HG03439 (cell line): Measurements from ENCODE around the gene PTPDC1.
"Not testable (repeated sequence)": the region's sequence is repeated elsewhere in the genome, so short reads cannot be mapped to it uniquely, and the experiment has no call there.

ENCODE experiments used
- ATAC-seq: cut with Tn5 transposase; IDR thresholded peaks from one replicate; pipeline ENCODE4 v1.9.1; 2021; ENCODE audit warnings: mild to moderate bottlenecking, moderate library complexity; ENCODE audit not compliant: unreplicated experiment

The PTPDC1 gene

GRCh38 chr9:94086486-94087345 lies 2.5 kb downstream of the PTPDC1 start:
- no peak for ATAC-seq

GRCh38 chr9:94094219-94095145 lies 10.2 kb downstream of the PTPDC1 start:
- not testable (repeated sequence) for ATAC-seq

- no peak for ATAC-seq
Observed at GRCh38 chr9:94096819-94097577, 12.7 kb downstream of the PTPDC1 start.

- ATAC-seq: no peak
Observed at GRCh38 chr9:94097788-94098414, 13.6 kb downstream of the PTPDC1 start.

GRCh38 chr9:94100152-94100879 lies 16.1 kb downstream of the PTPDC1 start:
- ATAC-seq: no peak

DNA sequence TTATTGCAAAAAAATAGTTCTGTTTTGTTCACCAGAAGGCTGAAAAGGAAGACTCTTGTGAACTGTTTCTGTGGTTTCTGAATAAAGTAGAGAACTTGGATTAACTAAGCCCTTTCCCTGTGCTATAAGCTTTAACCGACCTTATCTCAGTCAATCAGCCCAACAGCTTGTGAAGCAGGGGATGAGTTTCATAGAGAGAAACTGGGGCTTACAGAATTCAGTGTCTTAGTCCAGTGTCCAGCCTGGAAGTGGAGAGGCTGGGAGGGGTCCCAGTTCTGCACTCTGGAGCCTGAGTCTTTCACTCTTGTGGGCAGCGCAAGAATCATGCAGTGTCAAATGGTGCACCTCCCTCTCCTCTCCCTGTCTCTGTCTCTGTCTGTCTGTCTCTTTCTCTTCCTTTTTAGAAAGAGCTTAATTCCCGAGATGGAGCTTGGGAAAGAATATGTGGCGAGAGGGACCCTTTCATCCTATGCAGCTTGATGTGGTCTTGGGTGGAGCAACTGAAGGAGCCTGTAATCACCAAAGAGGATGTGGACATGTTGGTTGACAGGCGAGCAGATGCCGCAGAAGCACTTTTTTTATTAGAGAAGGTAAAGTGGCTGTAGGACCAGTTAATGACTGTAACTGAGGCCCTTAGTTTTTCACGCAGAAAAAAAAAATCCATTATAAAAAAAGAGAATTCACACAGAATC lies 17.0 kb downstream of the PTPDC1 start:
- no peak for ATAC-seq

DNA sequence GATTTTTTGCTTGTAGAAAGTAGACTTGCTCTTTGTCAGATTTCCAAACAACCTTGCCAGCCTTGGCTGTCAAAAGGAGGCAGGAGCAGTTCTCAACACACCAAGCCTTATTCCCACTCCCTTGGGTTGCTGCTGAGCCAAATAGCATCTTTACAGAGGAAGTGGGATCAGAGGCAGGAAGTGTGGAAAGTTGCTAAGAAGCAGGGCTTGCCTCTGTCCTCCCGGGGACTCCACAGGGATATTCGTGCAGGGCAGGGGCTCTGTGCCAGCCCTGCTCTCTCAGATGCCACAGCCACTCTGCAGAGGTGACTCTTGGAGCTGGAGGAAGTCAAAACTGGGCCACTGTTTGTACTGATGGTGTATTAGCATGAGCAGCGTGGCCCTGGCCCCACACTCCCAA lies 24.3 kb downstream of the PTPDC1 start:
- no peak for ATAC-seq

DNA sequence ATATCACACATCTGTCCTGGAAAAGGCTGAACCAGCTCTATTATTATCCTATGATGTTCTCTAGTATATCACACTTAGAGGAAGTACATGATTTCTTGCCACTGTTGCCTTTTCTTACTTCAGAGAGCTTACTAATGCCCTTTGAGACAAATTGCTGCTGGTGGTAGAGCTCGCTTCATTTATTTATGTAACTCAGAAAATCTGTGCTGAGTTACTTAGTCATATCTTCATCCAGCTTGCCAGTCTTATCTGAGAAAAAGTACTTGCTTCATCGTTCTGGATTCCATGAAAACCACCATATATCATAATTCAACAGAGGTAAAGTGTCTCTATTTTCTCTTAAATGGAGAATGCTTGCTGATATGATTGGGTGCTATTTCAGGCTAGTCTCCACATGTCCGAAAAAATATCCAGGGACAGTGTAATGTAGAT lies 26.6 kb downstream of the PTPDC1 start:
- ATAC-seq: no peak

DNA sequence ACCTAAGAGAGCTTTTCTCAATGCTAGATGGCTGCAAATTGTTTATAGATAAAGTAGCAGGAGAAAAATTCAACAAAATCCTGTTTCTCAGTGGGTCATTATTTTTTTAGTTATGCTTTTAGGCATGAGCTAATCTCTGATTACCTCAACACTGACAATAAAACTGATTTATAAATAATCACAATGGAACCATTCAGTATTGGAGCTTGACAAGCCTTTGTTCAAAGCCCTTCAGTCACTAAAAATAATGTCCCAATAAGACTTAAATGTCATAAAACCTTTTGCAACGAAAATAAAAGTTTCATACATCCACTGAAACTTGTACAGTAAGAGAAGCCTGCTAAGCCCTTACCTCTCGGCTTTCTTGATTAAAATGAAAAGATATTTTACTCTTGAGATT lies 27.2 kb downstream of the PTPDC1 start:
- ATAC-seq: no peak

DNA sequence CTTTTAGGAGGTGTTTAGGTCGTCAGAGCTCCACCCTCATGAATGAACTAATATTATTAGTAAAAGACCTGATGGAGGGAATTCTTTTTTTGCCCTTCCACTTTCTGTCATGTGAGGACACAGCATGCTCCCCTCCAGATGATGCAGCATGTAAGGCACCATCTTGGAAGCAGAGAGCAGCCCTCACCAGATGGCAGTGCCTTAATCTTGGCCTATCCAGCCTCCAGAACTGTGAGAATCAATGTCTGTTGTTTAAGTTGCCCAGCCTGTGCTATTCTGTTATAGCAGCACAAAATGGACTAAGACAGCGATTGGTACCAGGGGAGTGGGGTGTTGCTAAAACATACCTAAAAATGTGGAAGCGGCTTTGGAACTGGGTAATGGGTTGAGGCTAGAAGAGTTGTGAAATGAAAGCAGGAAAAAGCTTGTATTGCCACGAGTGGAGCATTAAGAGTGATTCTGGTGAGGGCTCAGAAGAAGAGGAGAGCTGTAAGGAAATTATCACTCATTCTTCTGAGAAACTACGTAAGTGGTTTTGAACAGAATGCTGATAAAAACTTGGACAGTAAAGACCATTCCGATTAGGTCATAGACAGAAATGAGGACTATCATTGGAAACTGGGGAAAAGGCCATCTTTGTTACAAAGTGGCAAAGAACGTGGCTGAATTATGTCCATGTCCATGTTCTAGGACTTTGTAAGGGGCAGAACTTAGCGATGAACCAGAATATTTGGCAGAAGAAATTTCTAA lies 28.6 kb downstream of the PTPDC1 start:
- ATAC-seq: no peak

DNA sequence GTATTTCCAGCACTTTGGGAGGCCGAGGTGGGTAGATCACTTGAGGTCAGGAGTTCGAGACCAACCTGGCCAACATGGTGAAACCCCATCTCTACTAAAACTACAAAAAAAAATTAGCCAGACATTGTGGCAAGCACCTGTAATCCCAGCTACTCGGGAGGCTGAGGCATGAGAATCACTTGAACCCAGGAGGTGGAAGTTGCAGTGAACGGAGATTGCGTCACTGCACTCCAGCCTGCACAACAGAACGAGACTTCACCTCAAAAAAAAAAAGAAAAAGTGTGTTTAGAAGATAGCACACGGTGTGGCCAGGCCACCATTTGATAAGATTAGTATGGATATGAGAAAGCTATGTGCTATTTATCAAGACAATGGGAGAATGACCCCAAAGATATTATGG lies 35.8 kb downstream of the PTPDC1 start:
- not testable (repeated sequence) for ATAC-seq

DNA sequence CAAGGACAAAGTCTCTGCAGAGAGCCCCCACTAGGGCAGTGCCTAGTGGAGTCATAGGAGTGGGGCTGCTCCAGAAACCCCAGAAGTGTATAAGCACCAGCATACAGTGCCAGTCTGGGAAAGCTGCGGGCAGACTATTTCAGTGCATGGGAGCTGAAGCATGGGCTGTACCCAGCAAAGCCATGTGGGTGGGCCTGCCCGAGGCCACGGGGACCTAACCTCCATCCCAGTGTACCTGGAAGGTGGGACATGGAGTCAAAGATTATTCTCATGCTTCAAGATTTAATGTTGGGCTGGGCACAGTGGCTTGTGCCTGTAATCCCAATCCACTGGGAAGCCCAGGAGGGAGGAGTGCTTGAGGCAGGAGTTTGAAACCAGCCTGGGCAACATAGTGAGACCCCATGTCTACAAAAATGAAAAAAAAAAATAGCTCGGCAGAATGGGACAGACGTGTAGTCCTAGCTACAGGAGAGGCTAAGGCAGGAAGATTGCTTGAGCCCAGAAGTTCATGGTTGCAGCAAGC lies 36.7 kb downstream of the PTPDC1 start:
- ATAC-seq: no peak

DNA sequence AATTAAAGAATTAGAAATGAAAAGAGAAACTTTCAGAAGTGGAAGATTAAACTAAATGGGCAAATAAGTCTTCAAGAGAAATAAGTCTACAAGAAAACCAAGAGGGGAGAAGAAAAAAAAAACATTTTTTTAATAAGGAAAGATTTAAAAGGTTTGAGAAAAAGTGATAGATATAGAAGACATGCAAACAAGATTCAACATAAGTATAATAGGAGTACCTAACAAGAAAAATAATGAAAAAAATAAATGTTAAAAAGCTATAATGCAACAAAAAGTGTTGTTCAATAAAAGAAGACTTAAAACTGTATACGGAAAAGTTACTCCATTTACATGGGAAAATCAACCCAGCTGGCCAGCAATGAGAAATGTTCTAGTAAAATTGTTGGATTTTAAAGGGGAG lies 42.6 kb downstream of the PTPDC1 start:
- no peak for ATAC-seq

DNA sequence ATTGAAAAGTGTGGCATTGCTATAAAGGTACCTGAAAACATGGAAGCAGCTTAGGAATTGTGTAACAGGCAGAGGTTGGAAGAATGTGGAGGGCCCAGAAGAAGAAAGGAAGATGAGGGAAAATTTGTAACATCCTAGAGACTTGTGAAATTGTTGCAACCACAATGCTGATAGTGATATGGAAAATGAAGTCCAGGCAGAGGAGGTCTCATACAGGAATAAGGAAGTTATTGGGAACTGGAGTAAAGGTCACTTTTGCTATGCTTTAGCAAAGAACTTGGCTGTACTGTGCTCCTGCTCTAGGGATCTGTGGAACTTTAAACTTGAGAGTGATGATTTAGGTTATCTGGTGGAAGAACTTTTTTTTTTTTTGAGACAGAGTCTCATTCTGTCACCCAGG lies 43.5 kb downstream of the PTPDC1 start:
- no peak for ATAC-seq

DNA sequence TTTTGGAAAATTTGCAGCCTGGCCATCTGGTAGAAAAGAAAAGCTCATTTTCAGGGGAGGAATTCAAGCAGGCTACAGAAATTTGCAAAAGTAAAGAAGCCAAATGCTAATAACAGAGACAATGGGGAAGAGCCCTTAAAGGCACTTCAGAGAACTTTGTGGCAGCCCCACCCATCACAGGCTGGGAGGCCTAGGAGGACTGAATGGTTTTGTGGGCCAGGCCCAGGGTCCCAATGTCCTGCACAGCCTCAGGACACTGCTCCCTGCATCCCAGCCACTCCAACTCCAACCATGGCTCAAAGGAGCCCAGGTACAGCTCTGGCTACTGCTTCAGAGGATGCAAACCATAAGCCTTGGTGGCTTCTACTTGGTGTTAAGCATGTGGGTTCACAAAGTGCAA lies 44.3 kb downstream of the PTPDC1 start:
- no peak for ATAC-seq

- no peak for ATAC-seq
Observed at GRCh38 chr9:94134629-94135028, 50.4 kb downstream of the PTPDC1 start.

DNA sequence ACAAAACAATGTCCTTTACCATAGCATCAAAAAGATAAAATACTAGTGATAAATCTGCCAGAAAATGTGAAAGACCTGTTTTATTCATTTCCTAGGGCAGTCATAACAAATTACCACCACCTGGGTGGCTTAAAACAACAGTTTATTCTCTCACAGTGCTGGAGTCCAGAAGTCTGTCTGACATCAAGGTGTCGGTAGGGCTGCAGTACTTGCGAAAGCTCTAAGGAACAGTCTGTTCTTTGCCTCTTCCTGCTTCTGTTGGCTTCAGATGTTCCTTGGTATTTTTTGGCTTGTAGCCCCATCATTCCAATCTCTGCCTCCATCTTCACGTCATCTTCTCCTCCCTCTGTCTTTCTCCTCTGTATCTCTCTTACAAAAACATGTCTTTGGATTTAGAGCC lies 51.0 kb downstream of the PTPDC1 start:
- ATAC-seq: no peak

DNA sequence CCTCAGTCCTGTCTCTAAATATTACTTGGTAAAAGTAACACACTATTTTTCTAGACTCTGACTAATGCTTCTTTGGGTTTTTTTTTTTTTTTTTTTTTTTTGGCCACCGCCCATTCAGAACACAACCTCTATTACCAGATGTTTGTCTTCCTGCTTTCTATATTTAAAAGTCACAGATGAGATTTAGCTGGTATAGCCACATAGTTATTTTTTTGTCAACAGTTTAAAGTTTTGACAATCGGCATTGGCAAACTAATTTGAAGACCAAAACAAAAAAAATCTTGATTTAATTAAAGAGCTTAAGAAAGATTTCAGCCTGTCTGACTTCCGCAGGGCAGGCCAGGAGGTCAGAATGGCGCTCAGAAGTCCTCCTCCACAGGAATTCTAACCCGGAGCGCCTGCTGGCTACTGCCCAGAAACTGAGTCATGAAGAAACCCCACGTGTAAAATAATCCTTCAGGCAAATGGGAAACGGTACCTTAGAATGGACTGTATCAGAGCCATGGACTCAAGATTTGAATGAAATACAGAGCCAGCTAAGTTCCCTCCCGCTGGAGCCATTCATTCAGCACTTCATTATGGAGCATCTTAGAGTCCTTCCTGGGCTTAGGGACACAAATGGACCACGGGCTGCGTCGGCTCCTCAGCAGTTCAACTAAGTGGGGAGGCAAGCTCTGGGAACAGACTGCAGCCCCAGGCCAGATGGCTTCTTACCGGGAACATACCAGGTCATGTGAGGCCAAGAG lies 55.6 kb downstream of the PTPDC1 start:
- ATAC-seq: no peak
